ENCODE measurements around the gene UBXN10.

DNA sequence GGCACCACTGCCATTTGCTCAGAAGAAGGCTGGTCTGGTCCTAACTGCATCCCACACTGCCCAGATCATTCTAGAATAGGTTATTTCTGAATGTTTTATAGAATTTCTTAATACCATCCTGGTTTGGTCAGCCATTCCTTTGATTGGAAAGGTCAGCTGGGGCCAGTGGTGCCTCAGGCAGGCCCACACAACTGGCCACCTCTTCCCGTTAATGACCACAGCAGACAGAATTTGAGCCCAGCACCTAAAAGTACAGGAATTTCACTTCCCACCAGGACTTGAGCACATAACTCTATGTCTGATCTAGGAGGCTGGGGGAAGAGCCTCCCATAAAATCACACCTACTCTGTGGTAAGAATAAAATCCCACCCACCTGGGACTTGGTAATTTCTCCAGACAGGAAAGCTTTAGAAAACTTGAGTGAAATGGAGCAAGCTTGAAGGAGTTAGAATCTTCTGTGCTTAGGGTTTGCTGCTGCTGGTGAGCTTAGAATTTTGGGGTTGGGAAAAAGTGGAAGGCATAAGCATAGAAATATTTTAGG, 7.0 kb downstream of the UBXN10 start:
- TF ChIP-seq POLR2A (IDR thresholded peaks at IDR 0.05) (no peak), CTCF (IDR thresholded peaks at IDR 0.05) (no peak), POLR2AphosphoS5 (IDR thresholded peaks at IDR 0.05) (no peak)
